Urinary bladder (tissue), 4 donors: ENCODE results near the gene AMOTL2. TPM values are rescaled to one million over a fixed set of nuclear protein-coding genes. Genes with fewer than 3 reads are reported as not detected.
A peak's percentile ranks its signal among the peaks of the same experiment; 100 is the strongest.

Experiments
- DNase-seq: peaks from one replicate; pipeline ENCODE4 v3.0.0-alpha.2; 2015; ENCODE audit errors: extremely low spot score
- H3K27ac ChIP-seq: one replicate; pipeline ENCODE4 v1.5.1; 2013; ENCODE audit warnings: low read depth, mild to moderate bottlenecking, moderate library complexity
- H3K36me3 ChIP-seq: one replicate; pipeline ENCODE4 v1.6.1; 2013; ENCODE audit warnings: mild to moderate bottlenecking, moderate library complexity; ENCODE audit not compliant: insufficient read depth
- H3K4me1 ChIP-seq: one replicate; pipeline ENCODE4 v1.6.1; 2013; ENCODE audit warnings: mild to moderate bottlenecking, moderate library complexity; ENCODE audit not compliant: insufficient read depth
- H3K4me3 ChIP-seq: one replicate; pipeline ENCODE4 v1.5.1; 2013; ENCODE audit warnings: low read depth, low read length
- WGBS: extraction: QIAGEN DNeasy Blood & Tissue Kit; methylation state at CpG from one replicate; pipeline ENCODE4 v1.1.7; 2013; 5-methylcytosine and 5-hydroxymethylcytosine counted together
- polyA plus RNA-seq: library from polyadenylated mRNA; stranded (reverse); fragments of 200-250 nt; gene quantifications from one replicate; pipeline ENCODE4 v1.2.3, GENCODE V29; 2013
- total RNA-seq: library from RNA; depleted of rRNA; stranded (reverse); fragments of >200 nt; gene quantifications from one replicate; pipeline ENCODE4 v1.2.3, GENCODE V29; 2014
- donor health status: healthy with polysubstance abuse.
- donor health status: healthy.

The AMOTL2 gene
- total RNA-seq (37.0 TPM), polyA plus RNA-seq (49.6 TPM)

GRCh38 chr3:134374105-134374790 is at the start of gene AMOTL2:
Gene AMOTL2 (minus strand): TSS chr3:134374447. CDS start chr3:134371433, 3,014 bp downstream.
- peak; percentile 90 for DNase-seq
- Histone ChIP-seq H3K4me1 (no peaks in the 10 kb centered on the region), H3K4me3 (peak within 1 kb of the TSS; percentile 57), H3K36me3 (peaks cover 7% of the 10 kb centered on the region), H3K27ac (peak within 1 kb of the TSS; percentile 94)
- WGBS, result under 1% methylated on average over 78 of the region's 78 CpGs

GRCh38 chr3:134423153-134423552 is 48.9 kb upstream of the AMOTL2 start:
- no peak for DNase-seq
- Histone ChIP-seq H3K4me3 (no peak overlapping the region), H3K4me1 (no peaks in the 10 kb centered on the region), H3K36me3 (no peaks in the 10 kb centered on the region), H3K27ac (no peak overlapping the region)
- WGBS, result 49% methylated on average over 2 of the region's 2 CpGs

GRCh38 chr3:134419960-134420321 is 45.7 kb upstream of the AMOTL2 start:
- Histone ChIP-seq H3K4me3 (no peak overlapping the region), H3K36me3 (no peaks in the 10 kb centered on the region), H3K4me1 (no peaks in the 10 kb centered on the region), H3K27ac (no peak overlapping the region)
- DNase-seq, result no peak
- 69% methylated on average over 5 of the region's 5 CpGs for WGBS

- H3K4me3 ChIP-seq, result no peak overlapping the region
- H3K4me1 ChIP-seq, result no peaks in the 10 kb centered on the region
- H3K27ac ChIP-seq, result no peak overlapping the region
- DNase-seq, result no peak
- H3K36me3 ChIP-seq, result no peaks in the 10 kb centered on the region
- WGBS, result 70% methylated on average over 5 of the region's 5 CpGs
These were observed 45.1 kb upstream of the AMOTL2 start for GRCh38 chr3:134419214-134419959.

- H3K36me3 ChIP-seq, result no peaks in the 10 kb centered on the region
- 54% methylated on average over 1 of the region's 1 CpG for WGBS
- no peak overlapping the region for H3K4me3 ChIP-seq
- H3K27ac ChIP-seq, result no peak overlapping the region
- no peak for DNase-seq
- H3K4me1 ChIP-seq, result no peaks in the 10 kb centered on the region
These were observed 34.8 kb upstream of the AMOTL2 start for GRCh38 chr3:134409041-134409440.

- no peak overlapping the region for H3K4me3 ChIP-seq
- H3K36me3 ChIP-seq, result no peaks in the 10 kb centered on the region
- H3K27ac ChIP-seq, result no peak overlapping the region
- DNase-seq, result no peak
- no peaks in the 10 kb centered on the region for H3K4me1 ChIP-seq
- WGBS, result 84% methylated on average over 6 of the region's 6 CpGs
These were observed 33.0 kb upstream of the AMOTL2 start for GRCh38 chr3:134407239-134407625.

- H3K4me3 ChIP-seq, result peak overlapping the region; percentile 14
- no peaks in the 10 kb centered on the region for H3K4me1 ChIP-seq
- 7% methylated on average over 64 of the region's 64 CpGs for WGBS
- DNase-seq, result no peak
- H3K27ac ChIP-seq, result no peak overlapping the region
- H3K36me3 ChIP-seq, result no peaks in the 10 kb centered on the region
These were observed 32.3 kb upstream of the AMOTL2 start for GRCh38 chr3:134406331-134407238.

- Histone ChIP-seq H3K4me3 (no peak overlapping the region), H3K36me3 (no peaks in the 10 kb centered on the region), H3K27ac (no peak overlapping the region), H3K4me1 (no peaks in the 10 kb centered on the region)
- 90% methylated on average over 4 of the region's 4 CpGs for WGBS
- DNase-seq, result no peak
These were observed 30.2 kb upstream of the AMOTL2 start for GRCh38 chr3:134404366-134404885.

- no peak overlapping the region for H3K4me3 ChIP-seq
- no peaks in the 10 kb centered on the region for H3K4me1 ChIP-seq
- WGBS, result 85% methylated on average over 7 of the region's 7 CpGs
- H3K36me3 ChIP-seq, result no peaks in the 10 kb centered on the region
- no peak overlapping the region for H3K27ac ChIP-seq
- no peak for DNase-seq
These were observed 23.5 kb upstream of the AMOTL2 start for GRCh38 chr3:134397755-134398154.

- no peak for DNase-seq
- Histone ChIP-seq H3K4me3 (no peak overlapping the region), H3K4me1 (no peaks in the 10 kb centered on the region), H3K36me3 (no peaks in the 10 kb centered on the region), H3K27ac (no peak overlapping the region)
- WGBS, result 86% methylated on average over 1 of the region's 1 CpG
These were observed 20.9 kb upstream of the AMOTL2 start for GRCh38 chr3:134395103-134395502.

GRCh38 chr3:134394380-134394779 is 20.1 kb upstream of the AMOTL2 start:
- H3K4me3 ChIP-seq, result no peak overlapping the region
- WGBS, result 83% methylated on average over 4 of the region's 4 CpGs
- no peak overlapping the region for H3K27ac ChIP-seq
- no peaks in the 10 kb centered on the region for H3K36me3 ChIP-seq
- H3K4me1 ChIP-seq, result no peaks in the 10 kb centered on the region
- DNase-seq, result no peak

- Histone ChIP-seq H3K4me1 (no peaks in the 10 kb centered on the region), H3K36me3 (no peaks in the 10 kb centered on the region), H3K27ac (no peak overlapping the region), H3K4me3 (no peak overlapping the region)
- WGBS, result 43% methylated on average over 2 of the region's 2 CpGs
- DNase-seq, result no peak
These were observed 18.8 kb upstream of the AMOTL2 start for GRCh38 chr3:134393074-134393473.

GRCh38 chr3:134392336-134392983 is 18.2 kb upstream of the AMOTL2 start:
- WGBS, result 23% methylated on average over 1 of the region's 1 CpG
- H3K36me3 ChIP-seq, result no peaks in the 10 kb centered on the region
- no peak overlapping the region for H3K4me3 ChIP-seq
- no peak overlapping the region for H3K27ac ChIP-seq
- DNase-seq, result no peak
- no peaks in the 10 kb centered on the region for H3K4me1 ChIP-seq
